Measurements from ENCODE around the gene LSAMP. TPM values are rescaled to one million over a fixed set of nuclear protein-coding genes. Genes with fewer than 3 reads are reported as not detected.

Gene LSAMP
- total RNA-seq, 1 donor from 2014 or later: 19.9 TPM

DNA sequence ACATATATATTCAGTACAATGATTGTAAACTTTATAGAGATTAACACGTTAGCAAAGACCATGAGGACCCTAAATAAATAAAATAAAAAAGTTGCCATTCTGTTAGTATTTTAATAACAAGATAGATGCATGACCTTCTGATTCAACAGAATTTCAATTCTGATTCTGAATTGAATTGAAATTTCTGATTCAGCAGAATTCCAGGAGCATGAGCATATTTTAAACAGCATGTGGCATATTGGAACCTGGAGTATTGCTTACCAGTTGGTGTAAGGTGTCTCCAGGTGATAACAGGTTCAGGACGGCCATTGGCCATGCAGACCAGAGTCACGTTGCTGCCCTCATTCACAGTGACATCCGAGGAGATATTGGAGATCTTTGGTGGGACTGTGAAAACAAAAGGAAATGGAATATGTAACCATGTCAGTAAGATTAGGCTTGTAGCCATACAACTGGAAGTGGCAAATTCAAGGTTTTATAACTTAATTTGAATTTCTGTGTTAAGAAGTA lies 426.0 kb downstream of the LSAMP start:
- intact Hi-C loops (cut with micrococcal nuclease): no loop called here
- ATAC-seq: no peak
- DNase-seq: no peak

DNA sequence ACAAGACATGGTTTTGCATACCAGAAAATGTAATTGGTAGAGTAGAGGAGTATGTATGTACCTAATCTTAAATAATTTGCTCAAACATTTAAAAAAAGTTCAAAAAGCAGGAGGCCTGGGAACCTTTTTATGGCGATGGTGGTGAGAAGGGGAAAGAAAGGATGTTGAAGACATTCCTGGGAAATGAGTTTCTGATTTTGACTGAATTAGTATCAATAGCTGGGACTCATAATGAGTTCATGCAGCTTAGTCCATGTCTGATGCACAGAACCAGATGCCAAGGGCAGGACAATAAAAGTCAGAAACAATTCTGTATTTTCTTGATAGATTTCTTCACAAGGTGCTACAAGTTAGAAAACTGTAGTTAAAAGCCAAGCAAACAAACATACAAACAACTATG lies 426.6 kb downstream of the LSAMP start:
- ATAC-seq (no peak), DNase-seq (no peak)
- intact Hi-C loops (cut with micrococcal nuclease): no loop called here

DNA sequence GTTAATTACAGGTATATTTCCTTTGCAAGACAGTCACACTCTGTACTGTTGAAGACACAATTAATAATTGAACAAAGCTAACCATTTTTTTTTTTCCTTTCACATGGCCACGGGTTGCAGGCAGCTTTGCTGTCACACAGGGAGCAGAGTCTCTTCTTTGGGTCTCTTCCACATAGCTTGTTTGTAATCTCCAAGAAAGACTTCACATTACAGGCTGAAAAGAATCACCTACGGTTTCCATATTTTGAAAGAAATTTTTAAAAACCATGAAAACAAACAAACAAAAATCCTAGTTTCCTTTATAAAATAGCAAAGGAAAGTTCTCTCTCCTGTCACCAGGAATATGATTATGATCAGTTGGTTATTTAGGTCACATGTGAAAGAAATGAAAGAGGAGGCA lies 429.4 kb downstream of the LSAMP start:
- intact Hi-C loops (cut with micrococcal nuclease): no loop called here
- ATAC-seq (no peak), DNase-seq (no peak)

DNA sequence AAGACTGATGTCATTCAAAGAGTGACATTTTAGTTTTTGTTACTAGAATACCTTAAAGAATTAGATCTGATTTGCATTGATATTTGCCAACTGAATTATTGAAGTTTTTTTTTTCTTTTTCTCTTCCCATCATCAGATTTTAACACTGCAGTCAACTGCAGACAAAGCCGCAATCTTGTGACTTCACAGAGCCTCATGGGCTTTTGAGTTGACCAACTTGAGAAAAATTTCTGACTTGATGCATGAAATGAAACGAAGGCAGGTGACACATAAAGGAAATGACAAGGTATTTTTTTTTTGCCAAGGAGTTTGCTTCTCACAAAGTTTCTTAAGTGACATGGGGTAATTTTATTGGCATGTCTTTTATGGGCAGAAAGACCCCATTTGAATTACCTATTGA lies 438.3 kb downstream of the LSAMP start:
- no peak for DNase-seq
- intact Hi-C loops (cut with micrococcal nuclease): no loop called here
- no peak for ATAC-seq

DNA sequence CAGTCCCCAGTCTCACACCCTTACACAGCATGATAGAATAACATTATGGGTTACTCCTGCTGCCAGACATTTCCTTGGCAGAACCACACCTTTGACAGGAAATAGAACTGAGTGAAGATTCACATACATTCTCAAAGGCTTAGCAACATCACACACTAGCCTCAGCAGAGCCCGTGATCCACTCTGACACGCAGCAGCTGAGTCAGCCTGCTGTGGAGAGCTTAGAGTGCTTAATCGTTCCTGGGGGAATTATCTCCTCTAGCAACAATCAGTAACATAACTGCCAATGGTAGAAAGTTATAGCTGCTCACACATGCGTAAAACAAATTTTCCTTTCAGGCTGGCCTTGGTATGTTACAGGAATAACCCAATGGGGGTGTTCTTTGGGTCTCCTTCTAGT lies 439.9 kb downstream of the LSAMP start:
- DNase-seq (peak; percentile 29), ATAC-seq (peak; percentile 81)
- intact Hi-C loops (cut with micrococcal nuclease): no loop called here

DNA sequence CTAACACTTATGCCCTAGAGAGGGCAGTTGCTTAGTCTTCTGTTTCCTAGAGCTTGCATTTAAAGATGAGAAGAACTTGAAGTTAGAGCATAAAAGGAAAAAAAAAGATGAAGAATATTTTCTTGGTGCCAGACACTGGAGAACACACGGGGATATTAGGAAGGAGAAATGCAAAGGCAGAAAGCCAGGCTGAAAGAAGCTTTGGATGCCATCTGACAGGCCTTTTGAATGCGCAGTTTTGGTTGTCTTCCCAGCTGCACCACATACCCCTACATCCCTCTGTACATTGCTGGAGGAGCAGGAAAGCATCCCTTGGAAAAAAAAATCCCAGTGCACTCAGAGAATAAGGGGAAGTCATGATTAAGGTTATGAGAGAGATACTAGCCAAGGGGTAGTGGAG lies 443.1 kb downstream of the LSAMP start:
- ATAC-seq (no peak), DNase-seq (no peak)
- intact Hi-C loops (cut with micrococcal nuclease): no loop called here

DNA sequence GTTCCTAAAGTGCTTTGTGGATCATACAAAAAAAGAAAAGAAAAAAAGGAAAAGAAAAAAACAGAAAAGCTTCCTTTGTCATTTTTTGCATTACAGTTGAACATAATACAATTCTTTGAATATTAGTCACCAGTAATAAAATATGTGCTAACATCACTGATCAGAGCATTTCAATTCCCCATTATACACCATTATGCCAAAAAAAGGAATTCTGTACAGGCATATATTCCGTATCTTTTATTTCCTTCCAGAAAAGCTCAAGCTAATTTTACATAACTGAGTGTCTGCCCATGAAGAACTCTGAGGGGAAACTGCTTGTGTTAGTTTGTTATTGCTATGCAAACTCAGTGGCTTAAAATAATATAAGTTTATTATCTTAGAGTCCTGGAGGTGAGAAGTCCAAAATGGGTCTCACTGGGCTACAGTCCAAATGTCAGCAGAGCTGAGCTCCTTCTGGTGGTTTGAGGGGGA lies 444.1 kb downstream of the LSAMP start:
- DNase-seq: no peak
- intact Hi-C loops (cut with micrococcal nuclease): no loop called here
- no peak for ATAC-seq

DNA sequence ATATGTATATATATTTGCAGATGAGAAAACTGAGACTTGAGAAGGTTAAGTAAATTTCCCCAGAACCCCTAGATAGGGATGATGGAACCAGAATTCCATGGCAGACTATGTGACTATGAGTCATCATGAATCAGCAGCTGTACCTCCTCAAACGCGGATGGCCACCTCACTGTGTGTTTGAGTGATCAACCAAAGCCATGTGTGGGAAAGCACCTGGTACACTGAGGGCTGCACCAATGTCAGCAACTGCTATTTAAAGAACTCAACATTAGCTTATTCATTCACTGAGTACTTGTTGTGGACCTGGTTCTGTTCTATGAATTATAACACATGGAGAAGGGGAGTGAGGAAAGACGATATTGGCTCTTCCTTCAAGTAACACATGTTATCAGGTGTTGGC lies 445.0 kb downstream of the LSAMP start:
- ATAC-seq: peak; percentile 50
- intact Hi-C loops (cut with micrococcal nuclease): no loop called here
- no peak for DNase-seq

DNA sequence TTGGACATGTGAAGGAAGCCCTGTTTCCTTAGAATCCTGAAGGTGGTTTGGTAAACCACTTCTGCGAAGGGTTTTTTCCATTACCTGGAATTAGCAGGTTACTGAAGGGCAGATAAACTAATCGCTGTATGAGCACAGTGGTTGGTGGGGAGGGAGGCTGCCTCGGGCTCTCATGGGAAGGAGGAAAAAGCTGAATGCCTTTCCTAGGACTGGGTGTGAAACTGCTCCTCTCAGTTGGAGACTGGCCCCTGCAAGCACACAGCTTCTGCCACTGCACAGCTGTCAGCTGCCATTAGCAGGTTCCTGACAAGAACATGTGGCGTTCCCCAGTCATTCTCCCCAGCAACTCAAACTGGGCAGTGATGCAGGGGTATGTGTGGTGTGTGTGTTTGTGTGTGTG lies 445.7 kb downstream of the LSAMP start:
- ATAC-seq (no peak), DNase-seq (no peak)
- intact Hi-C loops (cut with micrococcal nuclease): no loop called here

DNA sequence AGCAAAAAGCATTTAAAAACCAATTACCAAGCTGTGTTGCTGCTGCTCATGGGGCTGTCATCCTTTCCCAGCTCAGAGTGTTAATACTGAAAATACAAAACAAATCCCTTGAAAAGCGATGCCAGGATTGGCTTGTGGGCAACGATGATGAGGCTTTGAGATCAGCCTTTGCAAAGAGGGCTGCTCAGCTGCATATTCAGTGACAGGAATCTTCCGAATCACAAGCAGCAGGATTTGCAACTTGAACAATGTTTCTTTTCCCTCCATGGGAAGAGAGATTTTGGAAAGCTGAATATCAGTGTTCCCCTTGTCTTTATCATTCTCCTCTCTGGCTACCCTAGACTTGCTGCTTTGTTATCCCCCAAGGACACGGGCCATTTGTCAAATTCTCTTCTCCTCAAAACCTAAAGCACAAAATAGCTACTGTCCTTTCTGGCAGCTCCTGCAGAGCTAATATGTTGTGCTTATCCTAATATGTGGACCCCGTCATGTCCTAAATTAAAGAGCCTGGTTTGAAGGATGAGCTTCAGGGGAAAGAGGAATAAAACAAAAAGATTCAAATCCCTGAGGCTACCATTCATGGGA lies 446.2 kb downstream of the LSAMP start:
- intact Hi-C loops (cut with micrococcal nuclease): no loop called here
- DNase-seq (no peak), ATAC-seq (no peak)

DNA sequence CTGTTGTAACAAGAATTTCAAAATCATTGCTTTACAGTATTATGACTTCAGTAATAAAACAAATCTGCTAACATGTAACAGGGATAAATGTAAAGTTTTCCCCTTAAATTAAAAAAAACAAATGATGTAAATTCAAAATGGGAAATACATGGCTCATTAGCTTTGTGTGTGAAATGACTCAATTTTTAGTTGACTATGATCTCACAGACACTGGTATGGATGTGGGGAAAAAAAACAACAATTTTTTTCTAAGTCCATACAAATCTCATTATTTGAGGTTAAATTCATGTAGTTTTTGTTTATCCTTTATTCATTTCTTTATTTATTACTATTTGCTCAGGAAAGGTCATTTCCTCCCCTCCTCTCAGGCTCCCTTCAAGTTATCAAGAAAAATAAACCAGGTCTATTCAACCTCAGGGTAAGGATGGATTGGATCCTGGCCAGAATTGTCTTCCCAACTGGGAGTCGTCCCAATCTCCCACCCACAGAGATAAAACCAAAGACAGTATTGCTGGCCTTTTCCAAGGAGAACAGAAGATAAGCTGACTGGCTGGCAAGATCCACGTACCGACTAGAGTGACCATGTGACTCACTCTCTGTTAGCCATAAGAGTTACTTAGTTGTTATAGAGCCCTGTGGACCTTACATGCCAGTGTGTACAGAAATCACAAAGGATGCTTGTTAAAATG lies 448.7 kb downstream of the LSAMP start:
- intact Hi-C loops (cut with micrococcal nuclease): no loop called here
- DNase-seq (no peak), ATAC-seq (no peak)

DNA sequence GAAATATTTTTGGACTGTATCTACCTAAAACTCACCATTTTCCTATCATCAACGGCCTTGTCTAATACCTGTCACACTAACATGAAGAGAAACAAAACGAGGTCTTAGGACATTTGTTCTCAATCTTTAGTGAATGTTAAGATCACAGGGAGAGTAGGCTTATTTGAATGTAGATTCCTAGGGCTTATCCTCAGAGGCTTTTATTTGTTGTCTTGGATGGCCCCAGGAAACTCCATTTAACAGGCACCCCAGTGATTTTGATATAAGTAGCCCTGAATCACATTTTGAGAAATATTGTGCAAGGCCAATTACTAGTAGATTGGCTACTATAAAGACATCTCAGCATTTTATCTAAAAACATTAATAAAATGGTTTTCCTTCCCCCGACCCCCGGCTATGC lies 454.6 kb downstream of the LSAMP start:
- intact Hi-C loops (cut with micrococcal nuclease): no loop called here
- ATAC-seq: no peak
- DNase-seq: no peak

DNA sequence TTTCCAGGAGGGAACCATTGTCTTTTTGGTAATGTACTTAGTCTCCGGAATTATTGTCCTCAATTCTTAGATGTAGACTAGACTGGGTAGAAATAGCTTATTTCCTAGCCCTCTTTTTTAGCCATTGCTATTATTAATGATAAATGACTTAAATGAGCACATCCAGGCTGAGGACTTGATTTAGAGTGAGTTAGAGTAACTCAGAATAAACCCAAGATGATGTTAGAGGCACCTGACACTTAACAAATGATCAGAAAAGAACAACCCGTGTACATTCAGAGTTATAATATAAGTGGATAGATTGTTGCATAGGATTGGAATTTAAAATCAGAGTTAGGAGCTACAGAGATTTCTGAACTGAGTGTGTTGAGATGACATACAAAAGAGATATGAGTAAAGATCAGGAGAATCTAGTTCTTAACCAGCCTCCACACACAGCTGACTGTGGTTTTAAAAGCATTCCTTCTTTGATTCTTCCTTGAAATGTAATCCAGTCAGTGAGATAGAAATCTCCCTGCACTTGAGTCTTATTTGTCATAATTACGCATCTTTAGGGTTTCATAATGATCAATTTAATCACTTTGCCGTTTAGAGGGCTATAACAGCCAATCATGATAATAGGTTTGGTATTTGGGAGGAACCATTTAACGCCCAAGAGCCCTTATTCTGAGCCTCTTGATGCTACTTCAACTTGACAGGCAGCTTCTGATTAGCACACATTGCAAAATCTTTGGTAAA lies 455.4 kb downstream of the LSAMP start:
- ATAC-seq (no peak), DNase-seq (no peak)
- intact Hi-C loops (cut with micrococcal nuclease): no loop called here

DNA sequence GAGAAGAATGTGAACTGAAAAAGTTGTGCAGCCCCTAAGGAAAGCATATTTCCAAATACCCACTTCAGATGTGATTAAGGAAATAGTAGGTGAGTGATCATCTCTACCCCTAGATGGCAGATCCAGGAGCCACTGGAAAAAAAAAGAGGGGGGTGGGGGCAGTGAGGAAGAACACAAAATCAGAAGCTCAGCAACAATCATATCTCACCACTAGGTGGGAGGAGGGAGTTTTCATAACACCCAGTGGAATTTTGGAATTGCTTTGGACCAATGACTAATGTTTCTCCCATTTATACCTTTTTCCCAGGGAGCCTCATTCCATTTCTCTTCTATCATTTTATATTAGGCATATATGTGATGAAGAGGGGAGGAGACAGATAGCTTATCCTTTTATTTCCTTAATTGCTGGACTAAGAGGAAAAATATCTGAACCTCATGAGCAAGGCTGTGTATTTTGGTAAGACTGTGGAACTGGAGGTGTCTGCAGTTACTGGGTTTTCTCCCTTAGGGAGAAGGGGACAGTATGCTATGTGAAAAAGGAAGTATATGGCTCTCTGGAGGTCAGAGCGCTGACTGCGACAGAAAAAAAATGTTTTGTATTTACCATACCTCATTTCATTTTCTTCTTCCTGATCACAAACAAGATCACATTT lies 458.6 kb downstream of the LSAMP start:
- intact Hi-C loops (cut with micrococcal nuclease): no loop called here
- DNase-seq (no peak), ATAC-seq (no peak)

DNA sequence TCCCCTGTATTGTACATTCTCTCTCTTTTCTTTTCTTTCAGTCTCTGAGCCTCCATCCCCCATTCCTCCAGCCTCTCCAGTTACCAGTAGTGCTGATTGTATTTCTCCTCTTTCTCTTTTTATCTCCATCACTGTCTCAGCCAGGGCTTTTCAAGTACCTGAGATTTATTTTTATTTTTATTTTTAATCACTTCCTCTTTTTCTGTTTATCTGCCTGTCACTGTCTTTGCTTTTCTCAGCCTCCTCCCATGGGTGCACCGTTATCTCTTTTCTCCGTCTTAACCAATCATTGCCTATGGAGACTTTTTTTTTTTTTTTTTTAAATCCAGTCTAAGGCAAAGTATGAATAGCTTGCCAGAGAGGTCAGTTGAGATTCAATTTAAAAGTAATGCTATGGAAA lies 462.7 kb downstream of the LSAMP start:
- intact Hi-C loops (cut with micrococcal nuclease): no loop called here
- no peak for DNase-seq
- ATAC-seq: no peak

DNA sequence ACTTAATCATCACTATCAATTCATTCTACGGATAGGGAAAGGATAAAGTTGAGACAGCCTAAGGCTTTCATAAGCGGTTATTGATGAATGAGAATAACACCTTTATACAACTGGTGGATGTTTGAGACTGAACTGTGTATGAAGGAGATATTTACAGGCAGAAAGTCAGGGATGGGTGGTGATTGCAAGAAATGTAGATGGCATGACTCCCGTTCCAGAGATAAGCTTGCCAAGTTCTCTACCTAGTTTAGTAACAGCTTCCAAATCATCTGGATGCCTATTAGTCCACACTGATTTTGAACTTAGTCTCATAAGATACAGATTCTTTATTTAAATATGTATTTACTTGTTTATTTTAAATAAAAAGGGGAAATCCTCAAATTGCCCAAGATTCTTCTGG lies 463.2 kb downstream of the LSAMP start:
- no peak for ATAC-seq
- no peak for DNase-seq
- intact Hi-C loops (cut with micrococcal nuclease): no loop called here

DNA sequence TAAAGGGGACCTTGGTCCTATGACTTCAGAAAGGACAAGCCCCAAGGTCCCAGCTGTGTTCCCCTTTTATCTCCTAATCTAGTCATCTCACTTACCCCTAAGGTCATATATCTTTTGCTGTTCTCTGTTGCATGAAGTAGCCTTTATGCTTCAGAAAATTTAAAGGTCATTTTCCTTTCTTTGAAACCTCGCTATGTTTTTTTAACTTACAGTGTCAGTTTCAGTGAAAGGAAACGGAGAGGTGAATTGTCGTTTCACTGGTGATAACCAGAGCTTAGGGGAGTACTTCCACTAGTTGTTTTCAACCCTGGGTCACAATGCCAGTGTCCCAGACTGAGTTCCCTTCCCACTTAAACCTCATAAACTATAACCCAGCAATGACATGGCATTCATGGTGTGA lies 464.6 kb downstream of the LSAMP start:
- ATAC-seq: no peak
- intact Hi-C loops (cut with micrococcal nuclease): no loop called here
- no peak for DNase-seq

DNA sequence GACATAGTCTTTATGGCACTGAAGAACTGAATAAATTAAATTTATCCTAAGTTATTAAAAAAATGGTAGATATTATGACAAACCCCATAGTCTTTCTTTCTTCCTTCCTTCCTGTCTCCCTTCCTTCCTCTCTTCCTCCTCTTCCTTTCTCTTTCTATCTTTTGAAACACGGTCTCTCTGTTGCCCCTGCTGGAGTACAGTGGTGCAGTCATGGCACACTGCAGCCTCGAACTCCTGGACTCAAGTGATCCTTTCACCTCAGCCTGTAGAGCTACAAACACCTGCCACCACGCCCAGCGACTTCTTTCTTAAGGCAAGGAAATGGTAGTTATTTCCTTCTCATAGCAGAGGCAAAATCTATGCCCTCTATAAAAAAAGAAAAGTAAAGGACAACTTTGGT lies 467.4 kb downstream of the LSAMP start:
- DNase-seq: no peak
- no peak for ATAC-seq
- intact Hi-C loops (cut with micrococcal nuclease): no loop called here

DNA sequence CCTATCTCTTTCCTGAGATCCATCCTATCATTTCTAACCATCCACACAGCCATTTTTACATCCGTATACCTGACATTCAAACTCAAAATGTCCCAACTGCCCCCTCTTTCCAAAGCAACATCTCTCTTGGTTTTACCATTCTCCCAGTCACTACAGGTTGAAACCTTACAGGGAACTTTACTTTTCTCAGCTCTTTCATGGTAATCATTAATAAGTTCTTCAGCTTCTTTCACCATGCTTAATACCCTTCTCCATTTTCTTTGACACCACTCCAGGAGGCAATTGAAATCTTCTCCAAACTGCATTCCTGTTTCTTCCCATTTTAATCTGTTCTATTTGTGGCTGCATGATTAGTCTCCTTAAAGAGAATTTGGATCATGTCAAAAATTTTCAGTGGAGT lies 469.5 kb downstream of the LSAMP start:
- intact Hi-C loops (cut with micrococcal nuclease): no loop called here
- DNase-seq: no peak
- ATAC-seq: no peak

DNA sequence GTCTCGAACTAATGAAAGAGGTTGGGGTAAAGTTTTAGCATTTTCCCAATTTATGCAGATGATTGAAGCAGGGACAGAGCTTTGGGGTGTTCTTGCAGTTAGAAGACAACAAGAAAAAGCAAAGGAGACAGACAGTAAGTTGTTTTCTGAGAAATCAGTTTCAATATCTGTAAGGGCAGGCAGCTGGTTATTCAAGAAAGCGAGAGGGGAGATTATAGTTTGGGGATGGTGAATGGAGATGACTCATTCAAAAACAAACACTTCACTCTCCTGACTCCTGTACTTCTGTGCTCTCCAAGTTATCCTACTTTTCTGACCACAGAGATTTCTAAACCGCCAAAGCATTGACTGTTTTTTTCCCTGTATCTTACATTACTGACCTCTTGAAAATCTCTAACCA lies 469.9 kb downstream of the LSAMP start:
- no peak for ATAC-seq
- no peak for DNase-seq
- intact Hi-C loops (cut with micrococcal nuclease): no loop called here

Measured in left ventricle myocardium superior (tissue), 1 donor.